H9 (cell line): ENCODE data around the gene NRIP3. TPM values are rescaled to one million over a fixed set of nuclear protein-coding genes. Genes with fewer than 3 reads are reported as not detected.

ENCODE experiments used
- DNase-seq: peaks from one replicate; pipeline ENCODE4 v3.0.0-alpha.2; 2017
- H2AFZ ChIP-seq: one replicate; pipeline ENCODE4 v1.6.1; 2013; ENCODE audit warnings: mild to moderate bottlenecking, low read length, control low read depth, moderate library complexity
- H2AK5ac ChIP-seq: 2 replicates; pipeline ENCODE4 v1.6.1; 2013; ENCODE audit warnings: low read length, control low read depth, mixed read lengths; ENCODE audit not compliant: insufficient read length
- H2BK120ac ChIP-seq: one replicate; pipeline ENCODE4 v1.6.1; 2013; ENCODE audit warnings: low read depth, mild to moderate bottlenecking, low read length, control low read depth, inconsistent platforms; ENCODE audit not compliant: poor library complexity, severe bottlenecking
- H2BK12ac ChIP-seq: 2 replicates; pipeline ENCODE4 v1.6.1; 2013; ENCODE audit warnings: low read length, control low read depth, mixed read lengths, low read depth; ENCODE audit not compliant: insufficient read length
- H2BK15ac ChIP-seq: 2 replicates; pipeline ENCODE4 v1.6.1; 2013; ENCODE audit warnings: low read depth, low read length, control low read depth
- H2BK20ac ChIP-seq: one replicate; pipeline ENCODE4 v1.6.1; 2013; ENCODE audit warnings: low read depth, mild to moderate bottlenecking, low read length, control low read depth, inconsistent platforms; ENCODE audit not compliant: poor library complexity, severe bottlenecking
- H2BK5ac ChIP-seq: 2 replicates; pipeline ENCODE4 v1.6.1; 2013; ENCODE audit warnings: low read length, control low read depth, mixed read lengths; ENCODE audit not compliant: insufficient read length
- H3K14ac ChIP-seq: 2 replicates; pipeline ENCODE4 v1.6.1; 2013; ENCODE audit warnings: low read length, control low read depth; ENCODE audit not compliant: insufficient read depth
- H3K18ac ChIP-seq: 2 replicates; pipeline ENCODE4 v1.6.1; 2013; ENCODE audit warnings: low read depth, mild to moderate bottlenecking, mixed read lengths, low read length, control low read depth; ENCODE audit not compliant: insufficient read length
- H3K23ac ChIP-seq: 2 replicates; pipeline ENCODE4 v1.6.1; 2013; ENCODE audit warnings: low read length, control low read depth, mixed read lengths, low read depth; ENCODE audit not compliant: insufficient read length
- H3K23me2 ChIP-seq: 2 replicates; pipeline ENCODE4 v1.6.1; 2013; ENCODE audit warnings: low read depth, mild to moderate bottlenecking, mixed read lengths, low read length, control low read depth; ENCODE audit not compliant: insufficient read length, poor library complexity, severe bottlenecking
- H3K27ac ChIP-seq: 2 replicates; pipeline ENCODE4 v1.5.1; 2013; ENCODE audit warnings: low read length, control low read depth, mixed read lengths, low read depth; ENCODE audit not compliant: insufficient read length
- H3K27me3 ChIP-seq: 2 replicates; pipeline ENCODE4 v1.6.1; 2013; ENCODE audit warnings: low read length, control low read depth, inconsistent platforms; ENCODE audit not compliant: insufficient read depth
- H3K4ac ChIP-seq: 2 replicates; pipeline ENCODE4 v1.6.1; 2013; ENCODE audit warnings: low read depth, mild to moderate bottlenecking, control low read depth, inconsistent platforms, low read length, moderate library complexity
- H3K4me1 ChIP-seq: 2 replicates; pipeline ENCODE4 v1.6.1; 2013; ENCODE audit warnings: low read length, control low read depth, inconsistent platforms; ENCODE audit not compliant: insufficient read depth
- H3K4me2 ChIP-seq: 2 replicates; pipeline ENCODE4 v1.6.1; 2013; ENCODE audit warnings: low read length, control low read depth, mixed read lengths; ENCODE audit not compliant: insufficient read length, insufficient read depth
- H3K56ac ChIP-seq: 2 replicates; pipeline ENCODE4 v1.6.1; 2013; ENCODE audit warnings: low read depth, mild to moderate bottlenecking, mixed read lengths, low read length, control low read depth; ENCODE audit not compliant: insufficient read length
- H3K79me1 ChIP-seq: 2 replicates; pipeline ENCODE4 v1.6.1; 2013; ENCODE audit warnings: low read depth, mild to moderate bottlenecking, moderate library complexity, low read length, control low read depth, inconsistent platforms; ENCODE audit not compliant: insufficient read depth, poor library complexity, severe bottlenecking
- H3K79me2 ChIP-seq: 2 replicates; pipeline ENCODE4 v1.6.1; 2013; ENCODE audit warnings: low read length, control low read depth, inconsistent platforms; ENCODE audit not compliant: insufficient read depth
- H3K9ac ChIP-seq: 2 replicates; pipeline ENCODE4 v1.6.1; 2013; ENCODE audit warnings: low read length, control low read depth, mixed read lengths; ENCODE audit not compliant: insufficient read length; ENCODE audit errors: extremely low read depth
- H3K9me3 ChIP-seq: one replicate; pipeline ENCODE4 v1.6.1; 2013; ENCODE audit warnings: low read depth, low read length, inconsistent platforms; ENCODE audit not compliant: control insufficient read depth
- H3T11ph ChIP-seq: one replicate; pipeline ENCODE4 v1.6.1; 2013; ENCODE audit warnings: mild to moderate bottlenecking, low read length, control low read depth, inconsistent platforms
- H4K20me1 ChIP-seq: one replicate; pipeline ENCODE4 v1.6.1; 2013; ENCODE audit not compliant: control insufficient read depth, insufficient read length, insufficient read depth
- H4K5ac ChIP-seq: 2 replicates; pipeline ENCODE4 v1.6.1; 2013; ENCODE audit warnings: low read depth, mild to moderate bottlenecking, mixed read lengths, low read length, control low read depth; ENCODE audit not compliant: insufficient read length
- H4K8ac ChIP-seq: replicated peaks from 2 replicates; pipeline ENCODE4 v1.6.1; 2013; ENCODE audit warnings: low read length, control low read depth, mixed read lengths, low read depth; ENCODE audit not compliant: insufficient read length
- H4K91ac ChIP-seq: 2 replicates; pipeline ENCODE4 v1.6.1; 2013; ENCODE audit warnings: low read depth, mild to moderate bottlenecking, moderate library complexity, mixed read lengths, low read length, control low read depth; ENCODE audit not compliant: insufficient read length
- H3K27ac Mint-ChIP-seq, 3 experiments: 2 replicates in 2 of 3; 3 replicates in 1 of 3; pipeline ENCODE4 v1.8.0; 2020 to 2021; ENCODE audit warnings: mixed read lengths in 3 of 3, mild to moderate bottlenecking in 1 of 3, moderate library complexity in 1 of 3
- H3K27me3 Mint-ChIP-seq: 2 replicates; pipeline ENCODE4 v1.8.0; 2021; ENCODE audit warnings: low read depth, mild to moderate bottlenecking, moderate library complexity, mixed read lengths
- H3K36me3 Mint-ChIP-seq, 3 experiments: 2 replicates in 2 of 3; 3 replicates in 1 of 3; pipeline ENCODE4 v1.8.0; 2020 to 2021; ENCODE audit warnings: low read depth in 3 of 3, mixed read lengths in 3 of 3; ENCODE audit not compliant: insufficient read depth in 1 of 3
- H3K4me1 Mint-ChIP-seq, 2 experiments: 2 replicates each; pipeline ENCODE4 v1.8.0; 2020; ENCODE audit warnings: mixed read lengths in 2 of 2
- H3K4me3 Mint-ChIP-seq, 2 experiments: 2 replicates in 1 of 2; 3 replicates in 1 of 2; pipeline ENCODE4 v1.8.0; 2020 to 2021; ENCODE audit warnings: mild to moderate bottlenecking in 2 of 2, mixed read lengths in 2 of 2, moderate library complexity in 1 of 2
- H3K9me3 Mint-ChIP-seq, 2 experiments: 2 replicates in 1 of 2; 3 replicates in 1 of 2; pipeline ENCODE4 v1.8.0; 2020; ENCODE audit warnings: mild to moderate bottlenecking in 2 of 2, mixed read lengths in 2 of 2, moderate library complexity in 1 of 2
- WGBS: extraction: QIAGEN DNeasy Blood & Tissue Kit; methylation state at CpG from one replicate; pipeline ENCODE4 v1.1.7; 2013; ENCODE audit warnings: missing lambda C conversion rate, low lambda C conversion rate, mixed read lengths; ENCODE audit not compliant: insufficient read length; ENCODE audit errors: extremely low coverage; 5-methylcytosine and 5-hydroxymethylcytosine counted together
- total RNA-seq: library from RNA; stranded (reverse); gene quantifications from 2 replicates; pipeline ENCODE4 v1.2.1, GENCODE V29; 2021
- TF ChIP-seq, protein P1 (sequence below): fragments of 200-600 bp; sonication (generic); conservative IDR thresholded peaks from 3 replicates; pipeline ENCODE4 v1.8.0; 2021; ENCODE audit warnings: antibody characterized with exemption, mild to moderate bottlenecking

Gene NRIP3
- total RNA-seq, 1 experiment from 2014 or later = 4.2 TPM

DNA sequence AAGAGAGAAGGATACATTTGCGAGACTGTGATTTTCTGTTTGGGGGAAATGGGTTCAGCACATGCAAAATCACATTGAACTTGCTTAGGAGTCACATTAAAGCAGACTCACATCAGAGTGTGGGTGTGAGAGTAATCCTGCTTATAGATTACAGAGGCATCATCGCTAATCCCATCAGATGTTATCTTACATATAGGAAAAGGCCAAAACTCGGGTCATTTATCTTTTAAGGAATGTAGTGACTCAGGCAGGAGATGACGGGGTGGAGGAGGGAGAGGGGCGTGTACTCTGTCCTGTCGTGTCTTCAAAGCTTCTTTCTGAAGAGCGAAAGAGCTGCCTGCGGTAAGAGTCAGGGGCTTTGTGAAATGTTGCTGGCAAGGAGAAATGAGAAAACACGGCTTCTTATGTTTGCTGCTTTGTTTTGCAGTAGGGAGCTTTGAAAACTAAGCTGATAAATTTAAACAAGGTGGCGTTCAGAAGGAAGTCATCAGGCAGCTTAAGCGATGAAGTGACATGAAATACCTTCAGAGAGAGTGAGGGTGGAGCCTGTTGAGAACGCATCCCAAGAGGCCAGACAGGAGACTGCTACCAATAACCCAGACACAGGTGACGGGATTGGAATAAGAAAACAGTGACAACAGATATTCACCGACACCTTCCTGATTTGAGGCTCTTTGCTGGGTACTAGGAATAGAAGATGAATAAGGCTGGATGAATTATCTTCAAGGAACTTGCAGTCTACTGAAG lies 68.9 kb downstream of the NRIP3 start:
- H2BK12ac ChIP-seq = no peak overlapping the region
- no peak overlapping the region for H4K5ac ChIP-seq
- no peaks in the 10 kb centered on the region for H4K20me1 ChIP-seq
- Mint-ChIP-seq H3K4me3 (no peak overlapping the region), H3K27ac (no peak overlapping the region; a peak in 1 of 7 replicates), H3K36me3 (no peaks in the 10 kb centered on the region), H3K4me1 (peaks cover 12 to 16% of the 10 kb centered on the region in 2 experiments), H3K9me3 (no peaks in the 10 kb centered on the region), H3K27me3 (peaks cover 1% of the 10 kb centered on the region; the same call in 1 of the 2 replicates)
- no peaks in the 10 kb centered on the region for H3K79me2 ChIP-seq
- H3K14ac ChIP-seq = no peak overlapping the region
- no peak overlapping the region for H3K23ac ChIP-seq
- no peaks in the 10 kb centered on the region for H3K79me1 ChIP-seq
- H2BK15ac ChIP-seq = no peak overlapping the region
- peaks cover 7% of the 10 kb centered on the region for H3K4me1 ChIP-seq
- H3K4ac ChIP-seq = no peak overlapping the region
- no peak overlapping the region for H3T11ph ChIP-seq
- H3K23me2 ChIP-seq = no peaks in the 10 kb centered on the region
- H3K4me2 ChIP-seq = no peak overlapping the region
- H3K18ac ChIP-seq = no peak overlapping the region
- no peaks in the 10 kb centered on the region for H3K27me3 ChIP-seq
- H3K9ac ChIP-seq = no peak overlapping the region
- no peak overlapping the region for H4K8ac ChIP-seq
- no peak overlapping the region for H3K56ac ChIP-seq
- no CpG with 5 or more reads among the region's 14 CpGs for WGBS
- H2AFZ ChIP-seq = no peak overlapping the region
- H3K27ac ChIP-seq = no peak overlapping the region
- no peak overlapping the region for H2BK20ac ChIP-seq
- no peak overlapping the region for H4K91ac ChIP-seq
- TF ChIP-seq, protein P1, sequence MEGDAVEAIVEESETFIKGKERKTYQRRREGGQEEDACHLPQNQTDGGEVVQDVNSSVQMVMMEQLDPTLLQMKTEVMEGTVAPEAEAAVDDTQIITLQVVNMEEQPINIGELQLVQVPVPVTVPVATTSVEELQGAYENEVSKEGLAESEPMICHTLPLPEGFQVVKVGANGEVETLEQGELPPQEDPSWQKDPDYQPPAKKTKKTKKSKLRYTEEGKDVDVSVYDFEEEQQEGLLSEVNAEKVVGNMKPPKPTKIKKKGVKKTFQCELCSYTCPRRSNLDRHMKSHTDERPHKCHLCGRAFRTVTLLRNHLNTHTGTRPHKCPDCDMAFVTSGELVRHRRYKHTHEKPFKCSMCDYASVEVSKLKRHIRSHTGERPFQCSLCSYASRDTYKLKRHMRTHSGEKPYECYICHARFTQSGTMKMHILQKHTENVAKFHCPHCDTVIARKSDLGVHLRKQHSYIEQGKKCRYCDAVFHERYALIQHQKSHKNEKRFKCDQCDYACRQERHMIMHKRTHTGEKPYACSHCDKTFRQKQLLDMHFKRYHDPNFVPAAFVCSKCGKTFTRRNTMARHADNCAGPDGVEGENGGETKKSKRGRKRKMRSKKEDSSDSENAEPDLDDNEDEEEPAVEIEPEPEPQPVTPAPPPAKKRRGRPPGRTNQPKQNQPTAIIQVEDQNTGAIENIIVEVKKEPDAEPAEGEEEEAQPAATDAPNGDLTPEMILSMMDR = no peak
- no peak overlapping the region for H2AK5ac ChIP-seq
- no peaks in the 10 kb centered on the region for H3K9me3 ChIP-seq
- H2BK5ac ChIP-seq = no peak overlapping the region
- DNase-seq = no peak
- H2BK120ac ChIP-seq = no peak overlapping the region
